ENCODE results near the gene PMEPA1.
A peak's percentile ranks its signal among the peaks of the same experiment; 100 is the strongest.

PMEPA1 gene

GRCh38 chr20:57662456-57663240 is 47.2 kb downstream of the PMEPA1 start:
- TF ChIP-seq POU2F2 (IDR thresholded peaks at IDR 0.05; ENCODE audit: low read depth, low read length) (no peak), POLR2AphosphoS5 (IDR thresholded peaks at IDR 0.05; ENCODE audit: low read depth, low read length) (no peak), POLR2A (IDR thresholded peaks at IDR 0.05; ENCODE audit: low read depth, low read length) (no peak), SPI1 (IDR thresholded peaks at IDR 0.05; ENCODE audit: low read depth, low read length) (no peak), PAX5 (IDR thresholded peaks at IDR 0.05; ENCODE audit: insufficient read depth, low read length, severe bottlenecking) (no peak), TAF1 (IDR thresholded peaks at IDR 0.05; ENCODE audit: low read depth, low read length) (no peak)
- peak; percentile 5 for DNase-seq (ENCODE audit: insufficient read length, low spot score)
- no peak for FAIRE-seq

- TF ChIP-seq TAF1 (IDR thresholded peaks at IDR 0.05; ENCODE audit: low read depth, low read length) (no peak), POLR2AphosphoS5 (IDR thresholded peaks at IDR 0.05; ENCODE audit: low read depth, low read length) (no peak), POU2F2 (IDR thresholded peaks at IDR 0.05; ENCODE audit: low read depth, low read length) (no peak), PAX5 (IDR thresholded peaks at IDR 0.05; ENCODE audit: insufficient read depth, low read length, severe bottlenecking) (no peak), SPI1 (IDR thresholded peaks at IDR 0.05; ENCODE audit: low read depth, low read length) (no peak), POLR2A (IDR thresholded peaks at IDR 0.05; ENCODE audit: low read depth, low read length) (no peak)
- FAIRE-seq = no peak
- peak; percentile 4 for DNase-seq (ENCODE audit: insufficient read length, low spot score)
Observed at GRCh38 chr20:57661746-57662455, 47.9 kb downstream of the PMEPA1 start.

GRCh38 chr20:57660922-57661745 is 48.7 kb downstream of the PMEPA1 start:
- peak; percentile 8 for DNase-seq (ENCODE audit: insufficient read length, low spot score)
- no peak for FAIRE-seq
- TF ChIP-seq SPI1 (IDR thresholded peaks at IDR 0.05; ENCODE audit: low read depth, low read length) (no peak), POLR2A (IDR thresholded peaks at IDR 0.05; ENCODE audit: low read depth, low read length) (no peak), PAX5 (IDR thresholded peaks at IDR 0.05; ENCODE audit: insufficient read depth, low read length, severe bottlenecking) (no peak), POU2F2 (IDR thresholded peaks at IDR 0.05; ENCODE audit: low read depth, low read length) (no peak), POLR2AphosphoS5 (IDR thresholded peaks at IDR 0.05; ENCODE audit: low read depth, low read length) (no peak), TAF1 (IDR thresholded peaks at IDR 0.05; ENCODE audit: low read depth, low read length) (no peak)

GRCh38 chr20:57660181-57660921 is 49.5 kb downstream of the PMEPA1 start:
- DNase-seq (ENCODE audit: insufficient read length, low spot score) = no peak
- TF ChIP-seq PAX5 (IDR thresholded peaks at IDR 0.05; ENCODE audit: insufficient read depth, low read length, severe bottlenecking) = no peak
- no peak for TF ChIP-seq POLR2AphosphoS5 (IDR thresholded peaks at IDR 0.05; ENCODE audit: low read depth, low read length)
- TF ChIP-seq SPI1 (IDR thresholded peaks at IDR 0.05; ENCODE audit: low read depth, low read length) = no peak
- no peak for TF ChIP-seq POLR2A (IDR thresholded peaks at IDR 0.05; ENCODE audit: low read depth, low read length)
- no peak for TF ChIP-seq TAF1 (IDR thresholded peaks at IDR 0.05; ENCODE audit: low read depth, low read length)
- no peak for TF ChIP-seq POU2F2 (IDR thresholded peaks at IDR 0.05; ENCODE audit: low read depth, low read length)
- peak; percentile 68 for FAIRE-seq

- no peak for FAIRE-seq
- peak; percentile 17 for DNase-seq (ENCODE audit: insufficient read length, low spot score)
- no peak for TF ChIP-seq TAF1 (IDR thresholded peaks at IDR 0.05; ENCODE audit: low read depth, low read length)
- TF ChIP-seq POLR2A (IDR thresholded peaks at IDR 0.05; ENCODE audit: low read depth, low read length) = no peak
- no peak for TF ChIP-seq SPI1 (IDR thresholded peaks at IDR 0.05; ENCODE audit: low read depth, low read length)
- TF ChIP-seq POU2F2 (IDR thresholded peaks at IDR 0.05; ENCODE audit: low read depth, low read length) = no peak
- no peak for TF ChIP-seq PAX5 (IDR thresholded peaks at IDR 0.05; ENCODE audit: insufficient read depth, low read length, severe bottlenecking)
- no peak for TF ChIP-seq POLR2AphosphoS5 (IDR thresholded peaks at IDR 0.05; ENCODE audit: low read depth, low read length)
Observed at GRCh38 chr20:57659517-57660180, 50.2 kb downstream of the PMEPA1 start.

GRCh38 chr20:57658833-57659516 is 50.8 kb downstream of the PMEPA1 start:
- no peak for FAIRE-seq
- TF ChIP-seq SPI1 (IDR thresholded peaks at IDR 0.05; ENCODE audit: low read depth, low read length) = no peak
- TF ChIP-seq POLR2AphosphoS5 (IDR thresholded peaks at IDR 0.05; ENCODE audit: low read depth, low read length) = no peak
- no peak for TF ChIP-seq TAF1 (IDR thresholded peaks at IDR 0.05; ENCODE audit: low read depth, low read length)
- TF ChIP-seq POLR2A (IDR thresholded peaks at IDR 0.05; ENCODE audit: low read depth, low read length) = no peak
- no peak for TF ChIP-seq POU2F2 (IDR thresholded peaks at IDR 0.05; ENCODE audit: low read depth, low read length)
- no peak for TF ChIP-seq PAX5 (IDR thresholded peaks at IDR 0.05; ENCODE audit: insufficient read depth, low read length, severe bottlenecking)
- DNase-seq (ENCODE audit: insufficient read length, low spot score) = peak; percentile 13

GRCh38 chr20:57658447-57658832 is 51.4 kb downstream of the PMEPA1 start:
- DNase-seq (ENCODE audit: insufficient read length, low spot score) = peak; percentile 13
- peak; percentile 31 for FAIRE-seq
- TF ChIP-seq TAF1 (IDR thresholded peaks at IDR 0.05; ENCODE audit: low read depth, low read length) (no peak), PAX5 (IDR thresholded peaks at IDR 0.05; ENCODE audit: insufficient read depth, low read length, severe bottlenecking) (no peak), POLR2AphosphoS5 (IDR thresholded peaks at IDR 0.05; ENCODE audit: low read depth, low read length) (no peak), SPI1 (IDR thresholded peaks at IDR 0.05; ENCODE audit: low read depth, low read length) (no peak), POU2F2 (IDR thresholded peaks at IDR 0.05; ENCODE audit: low read depth, low read length) (no peak), POLR2A (IDR thresholded peaks at IDR 0.05; ENCODE audit: low read depth, low read length) (no peak)
